ENCODE measurements around the gene ALMS1.

Gene ALMS1

GRCh38 chr2:73374269-73374668 lies 11.4 kb upstream of the ALMS1 start:
- Mint-ChIP-seq H3K9me3 (ENCODE audit: low read depth) (peaks cover 4% of the 10 kb centered on the region), H3K27me3 (peaks cover 13% of the 10 kb centered on the region), H3K27ac (no peak overlapping the region), H3K36me3 (peaks cover 4% of the 10 kb centered on the region), H3K4me1 (ENCODE audit: low read depth) (no peaks in the 10 kb centered on the region), H3K4me3 (no peak overlapping the region)

- H3K27me3 Mint-ChIP-seq, result peaks cover 17% of the 10 kb centered on the region
- no peak overlapping the region for H3K4me3 Mint-ChIP-seq
- peaks cover 4% of the 10 kb centered on the region for H3K9me3 Mint-ChIP-seq (ENCODE audit: low read depth)
- H3K36me3 Mint-ChIP-seq, result peaks cover 4% of the 10 kb centered on the region
- no peaks in the 10 kb centered on the region for H3K4me1 Mint-ChIP-seq (ENCODE audit: low read depth)
- no peak overlapping the region for H3K27ac Mint-ChIP-seq
These were observed 9.0 kb upstream of the ALMS1 start for GRCh38 chr2:73376681-73377080.

GRCh38 chr2:73383036-73383435 lies 2.6 kb upstream of the ALMS1 start:
- Mint-ChIP-seq H3K36me3 (no peaks in the 10 kb centered on the region), H3K4me1 (ENCODE audit: low read depth) (peaks cover 22% of the 10 kb centered on the region), H3K27me3 (peaks cover 7% of the 10 kb centered on the region), H3K27ac (no peak overlapping the region), H3K4me3 (no peak overlapping the region), H3K9me3 (ENCODE audit: low read depth) (no peaks in the 10 kb centered on the region)

GRCh38 chr2:73385123-73385503 lies 523 bp upstream of the ALMS1 start:
- Mint-ChIP-seq H3K4me3 (peak overlapping the region; percentile 94), H3K27ac (peak overlapping the region; percentile 92), H3K27me3 (no peaks in the 10 kb centered on the region), H3K4me1 (ENCODE audit: low read depth) (peaks cover 34% of the 10 kb centered on the region), H3K36me3 (no peaks in the 10 kb centered on the region), H3K9me3 (ENCODE audit: low read depth) (no peaks in the 10 kb centered on the region)

GRCh38 chr2:73386342-73386868 lies 769 bp downstream of the ALMS1 start:
- no peaks in the 10 kb centered on the region for H3K27me3 Mint-ChIP-seq

GRCh38 chr2:73386894-73387636 lies 1.4 kb downstream of the ALMS1 start:
- H3K27ac Mint-ChIP-seq, result peak overlapping the region; percentile 76

More at GRCh38 chr2:73386342-73386868, 769 bp downstream of the ALMS1 start:
- Mint-ChIP-seq H3K36me3 (no peaks in the 10 kb centered on the region), H3K27ac (peak overlapping the region; percentile 76), H3K9me3 (ENCODE audit: low read depth) (no peaks in the 10 kb centered on the region), H3K4me1 (ENCODE audit: low read depth) (peaks cover 34% of the 10 kb centered on the region), H3K4me3 (peak overlapping the region; percentile 94)

GRCh38 chr2:73402386-73403103 lies 16.9 kb downstream of the ALMS1 start:
- Mint-ChIP-seq H3K36me3 (peaks cover 41% of the 10 kb centered on the region), H3K27ac (no peak overlapping the region), H3K4me1 (ENCODE audit: low read depth) (peaks cover 23% of the 10 kb centered on the region), H3K27me3 (no peaks in the 10 kb centered on the region), H3K9me3 (ENCODE audit: low read depth) (peaks cover 23% of the 10 kb centered on the region), H3K4me3 (no peak overlapping the region)

More at GRCh38 chr2:73386894-73387636, 1.4 kb downstream of the ALMS1 start:
- H3K36me3 Mint-ChIP-seq, result peaks cover 2% of the 10 kb centered on the region
- H3K4me1 Mint-ChIP-seq (ENCODE audit: low read depth), result peaks cover 38% of the 10 kb centered on the region
- peak overlapping the region; percentile 94 for H3K4me3 Mint-ChIP-seq
- no peaks in the 10 kb centered on the region for H3K9me3 Mint-ChIP-seq (ENCODE audit: low read depth)
- no peaks in the 10 kb centered on the region for H3K27me3 Mint-ChIP-seq

- peaks cover 36% of the 10 kb centered on the region for H3K36me3 Mint-ChIP-seq
These were observed 17.6 kb downstream of the ALMS1 start for GRCh38 chr2:73403237-73403636.

GRCh38 chr2:73404409-73404808 lies 18.8 kb downstream of the ALMS1 start:
- Mint-ChIP-seq H3K9me3 (ENCODE audit: low read depth) (peaks cover 14% of the 10 kb centered on the region), H3K4me1 (ENCODE audit: low read depth) (peaks cover 17% of the 10 kb centered on the region), H3K4me3 (no peak overlapping the region), H3K27me3 (no peaks in the 10 kb centered on the region), H3K27ac (no peak overlapping the region), H3K36me3 (peaks cover 34% of the 10 kb centered on the region)

More at GRCh38 chr2:73403237-73403636, 17.6 kb downstream of the ALMS1 start:
- H3K27ac Mint-ChIP-seq, result no peak overlapping the region
- H3K4me1 Mint-ChIP-seq (ENCODE audit: low read depth), result peaks cover 18% of the 10 kb centered on the region
- no peak overlapping the region for H3K4me3 Mint-ChIP-seq
- H3K27me3 Mint-ChIP-seq, result no peaks in the 10 kb centered on the region
- peaks cover 21% of the 10 kb centered on the region for H3K9me3 Mint-ChIP-seq (ENCODE audit: low read depth)

GRCh38 chr2:73406996-73407395 lies 21.4 kb downstream of the ALMS1 start:
- Mint-ChIP-seq H3K36me3 (peaks cover 35% of the 10 kb centered on the region), H3K4me3 (no peak overlapping the region), H3K9me3 (ENCODE audit: low read depth) (peaks cover 11% of the 10 kb centered on the region), H3K27ac (no peak overlapping the region), H3K4me1 (ENCODE audit: low read depth) (peaks cover 11% of the 10 kb centered on the region), H3K27me3 (no peaks in the 10 kb centered on the region)

- Mint-ChIP-seq H3K9me3 (ENCODE audit: low read depth) (peaks cover 8% of the 10 kb centered on the region), H3K36me3 (peaks cover 30% of the 10 kb centered on the region), H3K4me1 (ENCODE audit: low read depth) (peaks cover 7% of the 10 kb centered on the region), H3K27me3 (no peaks in the 10 kb centered on the region), H3K27ac (no peak overlapping the region), H3K4me3 (no peak overlapping the region)
These were observed 22.6 kb downstream of the ALMS1 start for GRCh38 chr2:73408198-73408597.

- Mint-ChIP-seq H3K9me3 (ENCODE audit: low read depth) (no peaks in the 10 kb centered on the region), H3K36me3 (peaks cover 9% of the 10 kb centered on the region), H3K27me3 (no peaks in the 10 kb centered on the region), H3K27ac (no peak overlapping the region), H3K4me3 (no peak overlapping the region), H3K4me1 (ENCODE audit: low read depth) (peaks cover 2% of the 10 kb centered on the region)
These were observed 29.1 kb downstream of the ALMS1 start for GRCh38 chr2:73414696-73415095.

- H3K4me1 Mint-ChIP-seq (ENCODE audit: low read depth), result peaks cover 2% of the 10 kb centered on the region
- H3K27me3 Mint-ChIP-seq, result no peaks in the 10 kb centered on the region
- H3K9me3 Mint-ChIP-seq (ENCODE audit: low read depth), result no peaks in the 10 kb centered on the region
- H3K27ac Mint-ChIP-seq, result no peak overlapping the region
- H3K4me3 Mint-ChIP-seq, result no peak overlapping the region
- peaks cover 17% of the 10 kb centered on the region for H3K36me3 Mint-ChIP-seq
These were observed 30.3 kb downstream of the ALMS1 start for GRCh38 chr2:73415906-73416305.

- Mint-ChIP-seq H3K4me1 (ENCODE audit: low read depth) (peaks cover 2% of the 10 kb centered on the region), H3K27me3 (no peaks in the 10 kb centered on the region), H3K4me3 (no peak overlapping the region), H3K36me3 (peaks cover 13% of the 10 kb centered on the region), H3K27ac (no peak overlapping the region), H3K9me3 (ENCODE audit: low read depth) (no peaks in the 10 kb centered on the region)
These were observed 32.7 kb downstream of the ALMS1 start for GRCh38 chr2:73418343-73418742.

- Mint-ChIP-seq H3K4me1 (ENCODE audit: low read depth) (no peaks in the 10 kb centered on the region), H3K27ac (no peak overlapping the region), H3K36me3 (peaks cover 22% of the 10 kb centered on the region), H3K9me3 (ENCODE audit: low read depth) (no peaks in the 10 kb centered on the region), H3K4me3 (no peak overlapping the region), H3K27me3 (no peaks in the 10 kb centered on the region)
These were observed 38.3 kb downstream of the ALMS1 start for GRCh38 chr2:73423913-73424312.
